DOHH2 (cell line): ENCODE data around the gene MBD2.

Source experiments
- H3F3A ChIP-seq: fragments of 200-600 bp; sonication (generic), shearing (Covaris generic); 2 replicates; pipeline ENCODE4 v1.6.0; 2016; ENCODE audit warnings: antibody characterized with exemption, mild to moderate bottlenecking; ENCODE audit not compliant: control insufficient read depth, insufficient read depth
- H3K27ac ChIP-seq: fragments of 200-600 bp; sonication (generic); 2 replicates; pipeline ENCODE4 v1.5.1; 2014; ENCODE audit warnings: low read depth, mild to moderate bottlenecking, low read length, moderate library complexity
- H3K27me3 ChIP-seq: fragments of 200-600 bp; sonication (generic); 2 replicates; pipeline ENCODE4 v1.6.1; 2014; ENCODE audit warnings: mild to moderate bottlenecking, low read length, mixed read lengths; ENCODE audit not compliant: control insufficient read depth
- H3K36me3 ChIP-seq: fragments of 200-600 bp; sonication (generic); 2 replicates; pipeline ENCODE4 v1.6.1; 2014; ENCODE audit warnings: mild to moderate bottlenecking, low read length, moderate library complexity, mixed read lengths; ENCODE audit not compliant: control insufficient read depth
- H3K4me1 ChIP-seq: fragments of 200-600 bp; sonication (generic); 2 replicates; pipeline ENCODE4 v1.6.1; 2014; ENCODE audit warnings: mild to moderate bottlenecking, low read length, mixed read lengths; ENCODE audit not compliant: control insufficient read depth
- H3K4me2 ChIP-seq: fragments of 200-600 bp; sonication (generic); 2 replicates; pipeline ENCODE4 v1.6.0; 2014; ENCODE audit warnings: mild to moderate bottlenecking, low read length, moderate library complexity
- H3K4me3 ChIP-seq: fragments of 200-600 bp; sonication (generic); 2 replicates; pipeline ENCODE4 v1.5.1; 2014; ENCODE audit warnings: mild to moderate bottlenecking, low read length, mixed read lengths
- H3K79me2 ChIP-seq: fragments of 200-600 bp; sonication (generic); 2 replicates; pipeline ENCODE4 v1.6.1; 2014; ENCODE audit warnings: mild to moderate bottlenecking, low read length, mixed read lengths; ENCODE audit not compliant: control insufficient read depth
- H3K9me2 ChIP-seq: fragments of 200-600 bp; sonication (generic); replicated peaks from 2 replicates; pipeline ENCODE4 v1.6.1; 2014; ENCODE audit warnings: mild to moderate bottlenecking, low read length, mixed read lengths; ENCODE audit not compliant: control insufficient read depth
- H3K9me3 ChIP-seq: fragments of 200-600 bp; sonication (generic); 2 replicates; pipeline ENCODE4 v1.6.1; 2014; ENCODE audit warnings: antibody characterized with exemption, low read length, mixed read lengths; ENCODE audit not compliant: control insufficient read depth, insufficient read depth
- H4K20me1 ChIP-seq: fragments of 200-600 bp; sonication (generic); 2 replicates; pipeline ENCODE4 v1.6.0; 2014; ENCODE audit warnings: low read depth, mild to moderate bottlenecking, antibody characterized with exemption, low read length, moderate library complexity; ENCODE audit not compliant: control insufficient read depth, insufficient read depth
- EZH2phosphoT487 ChIP-seq: fragments of 200-600 bp; sonication (generic); IDR thresholded peaks from 2 replicates; pipeline ENCODE4 v1.6.1; 2017; ENCODE audit warnings: borderline replicate concordance, mild to moderate bottlenecking, antibody characterized with exemption, low read length, moderate library complexity, mixed read lengths
- TF ChIP-seq, protein P1 (sequence below): fragments of 200-600 bp; sonication (generic); IDR thresholded peaks from one replicate; pipeline ENCODE4 v1.5.1; 2014; ENCODE audit warnings: antibody characterized with exemption, mild to moderate bottlenecking, low read depth, low read length; ENCODE audit not compliant: poor library complexity, severe bottlenecking

The MBD2 gene

DNA sequence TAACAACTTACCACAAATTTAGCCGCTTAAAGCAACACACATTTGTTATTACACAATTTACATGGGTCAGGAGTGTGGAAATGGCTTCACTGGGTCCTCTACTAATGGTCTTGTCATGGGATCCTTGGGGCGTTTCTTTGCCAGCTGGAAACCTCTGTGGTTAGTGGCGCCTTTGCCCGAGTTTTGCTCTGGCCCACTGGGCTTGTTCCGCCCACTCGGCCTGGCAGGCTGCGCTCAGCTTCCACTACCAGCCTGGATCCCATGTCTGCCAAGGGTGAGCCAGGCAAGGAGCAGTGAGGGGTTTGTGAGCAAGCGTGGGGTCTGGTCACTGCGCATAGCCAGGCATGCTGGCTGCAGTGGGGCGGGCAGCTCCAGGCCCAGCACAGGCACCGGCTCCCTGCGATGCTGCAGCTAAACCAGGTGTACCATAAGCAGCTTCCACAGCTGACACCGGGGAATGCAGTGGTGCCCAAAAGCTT lies 16.2 kb upstream of the MBD2 start:
- no peak for TF ChIP-seq EZH2phosphoT487
- TF ChIP-seq, protein P1, sequence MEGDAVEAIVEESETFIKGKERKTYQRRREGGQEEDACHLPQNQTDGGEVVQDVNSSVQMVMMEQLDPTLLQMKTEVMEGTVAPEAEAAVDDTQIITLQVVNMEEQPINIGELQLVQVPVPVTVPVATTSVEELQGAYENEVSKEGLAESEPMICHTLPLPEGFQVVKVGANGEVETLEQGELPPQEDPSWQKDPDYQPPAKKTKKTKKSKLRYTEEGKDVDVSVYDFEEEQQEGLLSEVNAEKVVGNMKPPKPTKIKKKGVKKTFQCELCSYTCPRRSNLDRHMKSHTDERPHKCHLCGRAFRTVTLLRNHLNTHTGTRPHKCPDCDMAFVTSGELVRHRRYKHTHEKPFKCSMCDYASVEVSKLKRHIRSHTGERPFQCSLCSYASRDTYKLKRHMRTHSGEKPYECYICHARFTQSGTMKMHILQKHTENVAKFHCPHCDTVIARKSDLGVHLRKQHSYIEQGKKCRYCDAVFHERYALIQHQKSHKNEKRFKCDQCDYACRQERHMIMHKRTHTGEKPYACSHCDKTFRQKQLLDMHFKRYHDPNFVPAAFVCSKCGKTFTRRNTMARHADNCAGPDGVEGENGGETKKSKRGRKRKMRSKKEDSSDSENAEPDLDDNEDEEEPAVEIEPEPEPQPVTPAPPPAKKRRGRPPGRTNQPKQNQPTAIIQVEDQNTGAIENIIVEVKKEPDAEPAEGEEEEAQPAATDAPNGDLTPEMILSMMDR: no peak
- Histone ChIP-seq H3K79me2 (no peaks in the 10 kb centered on the region), H3K27me3 (no peaks in the 10 kb centered on the region), H3K4me1 (peaks cover 19% of the 10 kb centered on the region), H3K9me2 (no peaks in the 10 kb centered on the region), H3K4me3 (no peak overlapping the region), H3K36me3 (no peaks in the 10 kb centered on the region), H3K4me2 (no peak overlapping the region), H3K9me3 (no peaks in the 10 kb centered on the region), H3F3A (no peaks in the 10 kb centered on the region; the same call in 1 of the 2 replicates), H4K20me1 (no peaks in the 10 kb centered on the region), H3K27ac (no peak overlapping the region)

DNA sequence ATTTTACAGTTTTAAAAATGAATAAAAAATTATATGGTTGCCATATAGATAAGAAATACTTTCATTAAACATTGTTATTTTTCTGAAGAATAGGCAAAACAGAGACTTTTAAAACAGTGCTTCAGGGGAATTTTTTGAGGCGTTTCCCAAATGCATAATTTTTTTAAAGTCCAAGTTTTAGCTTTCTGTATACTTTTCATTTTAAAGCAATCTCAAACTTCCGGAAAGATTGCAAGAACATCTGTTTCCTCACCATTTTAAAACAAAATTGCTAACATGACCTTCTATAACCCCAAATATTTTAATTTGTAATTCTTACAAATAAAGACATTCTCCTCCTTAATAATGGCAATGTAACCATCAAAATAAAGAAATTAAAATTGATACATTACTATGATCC lies 15.1 kb upstream of the MBD2 start:
- H3K27ac ChIP-seq: no peak overlapping the region
- no peaks in the 10 kb centered on the region for H3K27me3 ChIP-seq
- no peaks in the 10 kb centered on the region; the same call in 1 of the 2 replicates for H3F3A ChIP-seq
- no peak overlapping the region for H3K4me2 ChIP-seq
- H3K36me3 ChIP-seq: no peaks in the 10 kb centered on the region
- H4K20me1 ChIP-seq: no peaks in the 10 kb centered on the region
- TF ChIP-seq, protein P1: no peak
- no peak for TF ChIP-seq EZH2phosphoT487
- peaks cover 19% of the 10 kb centered on the region for H3K4me1 ChIP-seq
- no peaks in the 10 kb centered on the region for H3K9me2 ChIP-seq
- no peaks in the 10 kb centered on the region for H3K9me3 ChIP-seq
- no peaks in the 10 kb centered on the region for H3K79me2 ChIP-seq
- no peak overlapping the region for H3K4me3 ChIP-seq

DNA sequence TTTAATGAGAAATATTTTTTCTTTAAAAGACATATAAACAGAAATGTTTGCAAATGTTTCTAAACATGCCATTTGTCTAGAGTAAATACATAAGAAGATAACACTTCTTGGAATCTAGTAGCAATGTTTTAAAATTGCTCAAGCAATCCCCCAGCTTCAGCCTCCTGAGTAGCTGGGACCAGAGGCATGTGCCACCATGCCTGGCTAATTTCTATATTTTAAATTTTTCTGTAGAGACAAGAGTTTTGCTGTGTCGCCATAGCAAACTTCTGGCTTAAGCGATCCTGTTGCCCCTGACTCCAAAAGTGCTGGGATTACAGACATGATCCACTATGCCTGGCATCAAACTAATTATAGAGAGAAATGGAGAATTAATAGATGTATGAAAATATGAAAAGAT lies 14.6 kb upstream of the MBD2 start:
- no peak overlapping the region for H3K4me3 ChIP-seq
- no peaks in the 10 kb centered on the region; the same call in 1 of the 2 replicates for H3F3A ChIP-seq
- no peak for TF ChIP-seq EZH2phosphoT487
- TF ChIP-seq, protein P1: no peak
- no peaks in the 10 kb centered on the region for H4K20me1 ChIP-seq
- no peaks in the 10 kb centered on the region for H3K79me2 ChIP-seq
- H3K4me2 ChIP-seq: no peak overlapping the region
- no peaks in the 10 kb centered on the region for H3K9me2 ChIP-seq
- no peak overlapping the region for H3K27ac ChIP-seq
- no peaks in the 10 kb centered on the region for H3K36me3 ChIP-seq
- no peaks in the 10 kb centered on the region for H3K9me3 ChIP-seq
- H3K4me1 ChIP-seq: peaks cover 19% of the 10 kb centered on the region
- no peaks in the 10 kb centered on the region for H3K27me3 ChIP-seq
